GM12892 (cell line): ENCODE data around the gene CYP27A1.

Source experiments
- POLR2A ChIP-seq: IDR thresholded peaks from 2 replicates; pipeline ENCODE4 v1.6.1; 2011; ENCODE audit warnings: low read depth, low read length, control low read depth
- POLR2AphosphoS5 ChIP-seq: IDR thresholded peaks from 2 replicates; pipeline ENCODE4 v1.6.1; 2011; ENCODE audit warnings: low read depth, low read length, control low read depth

DNA sequence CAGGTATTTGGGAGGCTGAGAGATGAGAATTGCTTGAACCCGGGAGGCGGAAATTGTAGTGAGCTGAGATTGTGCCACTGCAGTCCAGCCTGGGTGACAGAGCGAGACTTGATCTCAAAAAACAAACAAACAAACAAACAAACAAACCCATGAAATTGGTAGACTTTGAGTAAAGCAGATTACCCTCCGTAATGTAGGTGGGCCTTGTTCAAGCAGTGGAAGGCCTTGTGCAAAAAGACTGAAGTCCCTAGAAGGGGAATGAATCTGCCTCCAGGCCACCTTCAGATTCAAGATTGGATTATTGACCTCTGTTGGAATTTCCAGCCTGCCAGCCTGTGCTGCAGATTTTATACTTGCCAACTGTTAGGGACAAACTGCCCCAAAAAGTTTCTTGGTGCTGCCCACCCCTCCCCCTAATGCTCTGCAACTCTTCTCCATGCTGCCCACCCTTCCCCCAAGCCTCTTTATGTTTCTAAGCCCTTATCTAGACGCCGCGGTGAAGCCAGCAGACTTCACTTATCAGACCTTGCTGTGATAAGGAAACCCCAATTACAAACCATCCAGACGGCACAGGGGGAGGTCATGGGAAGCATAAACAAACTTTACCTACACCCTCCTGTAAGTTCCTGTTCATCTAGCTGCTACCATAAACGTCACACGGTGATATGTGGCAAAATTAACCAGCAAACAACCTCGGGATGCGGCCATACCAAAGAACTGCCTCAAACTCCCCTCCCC, 17.0 kb downstream of the CYP27A1 start:
- TF ChIP-seq POLR2A (no peak), POLR2AphosphoS5 (no peak)
